ENCODE data around the gene C1D. TPM values are rescaled to one million over a fixed set of nuclear protein-coding genes. Genes with fewer than 3 reads are reported as not detected.
A peak's percentile ranks its signal among the peaks of the same experiment; 100 is the strongest.

The C1D gene
- total and polyA plus RNA-seq, 2 donors (not counting 1 experiment from before 2014, with no cell fraction given) = 21.3 to 63.1 TPM

DNA sequence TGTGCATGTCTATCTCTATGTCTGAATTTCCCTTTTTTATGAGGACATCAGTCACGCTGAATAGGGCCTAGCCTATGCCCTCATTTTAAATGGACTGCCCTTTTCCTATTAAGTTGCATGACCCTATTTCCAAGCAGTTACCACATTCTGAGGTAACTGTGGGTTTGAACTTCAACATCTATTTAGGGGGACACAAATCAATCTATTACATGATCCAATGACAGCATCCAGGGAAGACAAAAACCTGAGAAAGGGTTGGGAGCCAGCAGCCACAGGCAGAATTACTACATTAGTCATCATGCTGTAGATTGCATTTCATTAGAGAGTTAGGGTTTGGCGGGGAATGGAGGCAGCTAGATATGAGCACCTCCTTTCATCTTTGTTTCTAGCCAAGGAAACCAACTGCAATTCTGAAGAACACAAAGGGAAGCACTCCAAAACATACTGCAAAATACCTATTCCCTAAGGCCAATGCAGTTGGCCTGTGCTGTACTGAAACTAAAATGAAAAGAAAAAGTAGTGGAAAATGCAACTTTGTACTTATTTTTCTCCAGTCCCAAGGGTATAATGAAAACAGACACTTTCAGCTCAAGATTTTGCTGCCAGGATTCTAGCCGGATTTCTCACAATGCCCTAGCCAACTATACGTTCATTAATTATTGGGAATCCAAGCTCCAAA lies 40.4 kb upstream of the C1D start:
- Histone ChIP-seq H3K9me3 (ENCODE audit: control insufficient read depth, insufficient read depth, low read depth, low read length) (no peaks in the 10 kb centered on the region), H3K27me3 (ENCODE audit: control insufficient read depth, insufficient read depth, low read length) (no peaks in the 10 kb centered on the region), H3K79me2 (ENCODE audit: control insufficient read depth, insufficient read depth, low read length) (no peaks in the 10 kb centered on the region), H4K20me1 (ENCODE audit: control insufficient read depth, extremely low read depth, insufficient read depth, low read length) (no peaks in the 10 kb centered on the region), H3K4me1 (ENCODE audit: control insufficient read depth, extremely low read depth, insufficient read depth, low read length) (no peaks in the 10 kb centered on the region), H3K4me2 (ENCODE audit: extremely low read depth, insufficient read depth, low read length) (no peak overlapping the region), H3K36me3 (ENCODE audit: control insufficient read depth, insufficient read depth, low read length) (no peaks in the 10 kb centered on the region), H3K4me3 (replicated peaks in 1 of 4; ENCODE audit: control extremely low read depth in 1 of 4, insufficient read depth in 1 of 4, low read depth in 3 of 4, low read length in 4 of 4) (no peak overlapping the region), H3K27ac (ENCODE audit: insufficient read depth, low read length) (no peak overlapping the region), H2AFZ (ENCODE audit: low read length) (no peak overlapping the region), H3K9ac (ENCODE audit: insufficient read depth, low read length) (no peak overlapping the region)
- TF ChIP-seq CTCF (conservative IDR thresholded peaks at IDR 0.05 in 1 of 2, IDR thresholded peaks at IDR 0.05 in 1 of 2; ENCODE audit: low read depth in 1 of 2, low read length in 2 of 2) (no peak), EZH2 (IDR thresholded peaks at IDR 0.05; ENCODE audit: low read length, missing control alignments) (no peak)
- peak in 1 of 2 donors; percentile 63 for DNase-seq (ENCODE audit: low read depth in 2 of 2)

GRCh38 chr2:68100189-68100588 lies 37.4 kb upstream of the C1D start:
- Histone ChIP-seq H3K4me2 (ENCODE audit: extremely low read depth, insufficient read depth, low read length) (no peak overlapping the region), H2AFZ (ENCODE audit: low read length) (no peak overlapping the region), H3K4me1 (ENCODE audit: control insufficient read depth, extremely low read depth, insufficient read depth, low read length) (no peaks in the 10 kb centered on the region), H3K79me2 (ENCODE audit: control insufficient read depth, insufficient read depth, low read length) (no peaks in the 10 kb centered on the region), H3K27me3 (ENCODE audit: control insufficient read depth, insufficient read depth, low read length) (no peaks in the 10 kb centered on the region), H3K36me3 (ENCODE audit: control insufficient read depth, insufficient read depth, low read length) (no peaks in the 10 kb centered on the region), H3K9me3 (ENCODE audit: control insufficient read depth, insufficient read depth, low read depth, low read length) (no peaks in the 10 kb centered on the region), H3K9ac (ENCODE audit: insufficient read depth, low read length) (no peak overlapping the region), H3K27ac (ENCODE audit: insufficient read depth, low read length) (no peak overlapping the region), H3K4me3 (replicated peaks in 1 of 4; ENCODE audit: control extremely low read depth in 1 of 4, insufficient read depth in 1 of 4, low read depth in 3 of 4, low read length in 4 of 4) (no peak overlapping the region), H4K20me1 (ENCODE audit: control insufficient read depth, extremely low read depth, insufficient read depth, low read length) (no peaks in the 10 kb centered on the region)
- no peak for TF ChIP-seq EZH2 (IDR thresholded peaks at IDR 0.05; ENCODE audit: low read length, missing control alignments)
- no peak for TF ChIP-seq CTCF (conservative IDR thresholded peaks at IDR 0.05 in 1 of 2, IDR thresholded peaks at IDR 0.05 in 1 of 2; ENCODE audit: low read depth in 1 of 2, low read length in 2 of 2)
- no peak for DNase-seq (ENCODE audit: low read depth in 2 of 2)

DNA sequence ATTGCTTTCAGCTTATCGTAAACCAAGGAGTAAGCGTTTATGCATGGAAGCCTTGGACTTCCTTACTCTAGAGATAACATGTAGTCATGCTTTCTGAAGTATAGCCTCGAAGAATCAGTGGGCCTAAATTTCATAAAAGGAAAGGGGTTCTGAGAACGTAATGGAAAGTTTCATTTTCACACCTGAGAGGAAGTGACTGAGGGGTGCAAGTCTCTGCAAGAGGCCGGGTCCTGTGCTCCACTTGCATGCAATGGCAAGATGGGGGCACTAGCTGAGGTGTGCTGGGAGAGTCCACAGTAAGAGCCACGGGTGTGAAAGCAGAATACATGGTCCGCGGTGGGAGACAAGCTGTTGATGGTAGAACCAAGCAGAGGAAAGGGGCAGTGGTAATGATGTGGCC lies 36.5 kb upstream of the C1D start:
- no peak for DNase-seq (ENCODE audit: low read depth in 2 of 2)
- H3K9me3 ChIP-seq (ENCODE audit: control insufficient read depth, insufficient read depth, low read depth, low read length) = no peaks in the 10 kb centered on the region
- no peaks in the 10 kb centered on the region for H3K4me1 ChIP-seq (ENCODE audit: control insufficient read depth, extremely low read depth, insufficient read depth, low read length)
- H3K9ac ChIP-seq (ENCODE audit: insufficient read depth, low read length) = no peak overlapping the region
- H3K4me2 ChIP-seq (ENCODE audit: extremely low read depth, insufficient read depth, low read length) = no peak overlapping the region
- H3K27ac ChIP-seq (ENCODE audit: insufficient read depth, low read length) = no peak overlapping the region
- H4K20me1 ChIP-seq (ENCODE audit: control insufficient read depth, extremely low read depth, insufficient read depth, low read length) = no peaks in the 10 kb centered on the region
- H3K4me3 ChIP-seq (replicated peaks in 1 of 4; ENCODE audit: control extremely low read depth in 1 of 4, insufficient read depth in 1 of 4, low read depth in 3 of 4, low read length in 4 of 4) = no peak overlapping the region
- no peak overlapping the region for H2AFZ ChIP-seq (ENCODE audit: low read length)
- TF ChIP-seq CTCF (conservative IDR thresholded peaks at IDR 0.05 in 1 of 2, IDR thresholded peaks at IDR 0.05 in 1 of 2; ENCODE audit: low read depth in 1 of 2, low read length in 2 of 2) (no peak), EZH2 (IDR thresholded peaks at IDR 0.05; ENCODE audit: low read length, missing control alignments) (no peak)
- H3K27me3 ChIP-seq (ENCODE audit: control insufficient read depth, insufficient read depth, low read length) = no peaks in the 10 kb centered on the region
- H3K36me3 ChIP-seq (ENCODE audit: control insufficient read depth, insufficient read depth, low read length) = no peaks in the 10 kb centered on the region
- H3K79me2 ChIP-seq (ENCODE audit: control insufficient read depth, insufficient read depth, low read length) = no peaks in the 10 kb centered on the region

All from fibroblast of lung (primary cell).